HT1080 (cell line): ENCODE data around the gene ARHGAP11A. TPM values are rescaled to one million over a fixed set of nuclear protein-coding genes. Genes with fewer than 3 reads are reported as not detected.
A peak's percentile ranks its signal among the peaks of the same experiment; 100 is the strongest.

ENCODE experiments used
- DNase-seq: peaks from one replicate; pipeline ENCODE4 v3.0.0-alpha.2; 2015; ENCODE audit warnings: low read depth
- total RNA-seq: library from RNA; depleted of rRNA; stranded (reverse); fragments of >200 nt; shearing (Covaris generic); gene quantifications from 2 replicates; pipeline ENCODE4 v1.2.3, GENCODE V29; 2014

Gene ARHGAP11A
- total RNA-seq, 1 experiment from 2014 or later = 51.2 TPM

GRCh38 chr15:32656496-32656895, 41.2 kb downstream of the ARHGAP11A start:
- no peak for DNase-seq

- DNase-seq = no peak
Measured at GRCh38 chr15:32657198-32657883, 42.0 kb downstream of the ARHGAP11A start.

DNA sequence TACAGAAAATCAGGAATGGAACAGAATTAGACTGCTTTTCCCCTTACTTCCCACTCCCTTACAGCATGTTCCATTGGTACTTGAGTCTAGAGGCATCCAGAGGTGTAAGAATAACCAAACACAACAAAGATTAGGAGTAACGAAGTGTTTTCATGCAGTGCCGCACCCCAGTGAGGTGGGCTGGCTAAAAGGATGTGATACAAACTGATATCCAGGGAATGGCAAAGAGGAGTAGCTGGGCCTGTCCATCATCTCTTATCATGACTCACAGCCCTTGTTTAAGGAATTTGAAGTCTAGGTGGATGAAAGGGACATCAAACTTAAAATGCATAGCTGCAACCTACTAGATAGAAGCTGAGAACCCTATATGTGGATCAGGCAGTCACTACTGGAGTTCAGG, 42.6 kb downstream of the ARHGAP11A start:
- DNase-seq = no peak

GRCh38 chr15:32659340-32660155, 44.2 kb downstream of the ARHGAP11A start:
- peak; percentile 67 for DNase-seq

- no peak for DNase-seq
Measured at GRCh38 chr15:32663671-32664070, 48.4 kb downstream of the ARHGAP11A start.

DNA sequence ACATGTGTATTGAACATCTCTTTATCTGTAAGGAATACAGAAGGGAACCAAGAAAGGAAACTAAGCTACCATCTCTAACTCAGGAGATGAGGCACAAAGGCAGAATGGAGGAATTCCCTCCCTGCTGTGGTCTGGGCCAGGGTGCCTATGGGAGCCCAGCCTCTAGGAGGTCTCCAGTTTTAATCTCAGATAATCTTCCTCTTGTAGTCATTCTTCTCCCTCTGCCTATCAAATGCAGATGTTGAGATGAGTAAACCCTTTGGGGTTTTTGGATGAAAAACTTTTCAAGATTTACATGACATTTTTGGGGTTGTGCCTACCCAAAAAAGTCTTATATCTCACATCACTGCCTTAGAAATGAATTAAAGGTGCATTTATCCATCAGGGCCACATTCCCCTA, 49.5 kb downstream of the ARHGAP11A start:
- no peak for DNase-seq

- DNase-seq = no peak
Measured at GRCh38 chr15:32667321-32667720, 52.0 kb downstream of the ARHGAP11A start.

DNA sequence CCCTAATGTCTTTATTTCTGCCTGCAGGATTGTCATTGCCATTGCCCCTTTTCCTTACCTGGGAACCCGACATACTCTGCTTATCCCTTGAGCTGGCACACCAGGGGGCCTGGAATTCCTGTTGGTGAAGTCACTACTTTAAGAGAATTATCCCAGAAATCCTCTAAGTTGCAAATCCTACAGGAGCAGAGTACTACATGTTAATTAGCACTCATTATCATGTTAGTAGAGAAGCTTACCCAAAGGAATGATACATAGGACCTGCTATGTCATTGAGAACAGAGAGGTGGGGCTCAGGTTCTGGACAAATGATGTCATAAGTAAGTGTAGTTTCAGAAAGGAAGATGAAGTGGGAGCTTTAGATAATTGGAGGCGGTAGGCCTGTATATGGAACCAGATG, 53.6 kb downstream of the ARHGAP11A start:
- no peak for DNase-seq

DNA sequence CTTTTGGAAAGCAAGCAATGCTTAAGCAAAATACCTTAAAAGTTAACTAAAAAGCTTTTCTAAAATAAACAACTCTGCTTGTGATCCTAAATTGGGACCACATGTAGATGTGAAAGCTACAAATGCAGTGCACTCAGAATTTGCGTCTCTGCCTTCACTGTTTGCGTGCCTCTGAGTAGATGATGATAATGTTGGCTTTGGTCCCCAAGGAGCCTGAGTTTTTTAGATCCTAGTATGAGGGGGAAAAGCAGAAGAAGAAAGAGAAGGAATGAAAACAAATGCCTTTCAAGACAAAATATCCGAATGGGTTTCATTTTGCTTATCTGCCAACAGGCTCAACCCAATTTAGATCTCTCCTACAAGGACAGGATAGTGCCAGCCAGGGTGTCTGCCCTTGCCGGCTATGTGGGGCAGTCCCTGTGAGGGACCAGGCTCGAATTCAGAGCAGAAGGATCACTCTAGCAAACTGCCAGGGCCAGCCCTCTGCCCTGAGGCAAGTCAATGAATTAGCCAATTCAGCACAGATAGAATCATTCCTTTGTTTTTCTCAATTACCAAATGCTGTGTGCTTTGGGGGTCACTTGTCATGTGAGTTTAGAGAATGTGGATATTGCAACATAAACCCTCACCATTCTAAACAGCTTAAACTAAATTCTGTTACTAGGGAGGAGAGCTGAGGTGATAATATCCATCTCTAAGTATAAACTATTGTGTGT, 54.8 kb downstream of the ARHGAP11A start:
- no peak for DNase-seq

GRCh38 chr15:32670623-32671022, 55.3 kb downstream of the ARHGAP11A start:
- DNase-seq = no peak

DNA sequence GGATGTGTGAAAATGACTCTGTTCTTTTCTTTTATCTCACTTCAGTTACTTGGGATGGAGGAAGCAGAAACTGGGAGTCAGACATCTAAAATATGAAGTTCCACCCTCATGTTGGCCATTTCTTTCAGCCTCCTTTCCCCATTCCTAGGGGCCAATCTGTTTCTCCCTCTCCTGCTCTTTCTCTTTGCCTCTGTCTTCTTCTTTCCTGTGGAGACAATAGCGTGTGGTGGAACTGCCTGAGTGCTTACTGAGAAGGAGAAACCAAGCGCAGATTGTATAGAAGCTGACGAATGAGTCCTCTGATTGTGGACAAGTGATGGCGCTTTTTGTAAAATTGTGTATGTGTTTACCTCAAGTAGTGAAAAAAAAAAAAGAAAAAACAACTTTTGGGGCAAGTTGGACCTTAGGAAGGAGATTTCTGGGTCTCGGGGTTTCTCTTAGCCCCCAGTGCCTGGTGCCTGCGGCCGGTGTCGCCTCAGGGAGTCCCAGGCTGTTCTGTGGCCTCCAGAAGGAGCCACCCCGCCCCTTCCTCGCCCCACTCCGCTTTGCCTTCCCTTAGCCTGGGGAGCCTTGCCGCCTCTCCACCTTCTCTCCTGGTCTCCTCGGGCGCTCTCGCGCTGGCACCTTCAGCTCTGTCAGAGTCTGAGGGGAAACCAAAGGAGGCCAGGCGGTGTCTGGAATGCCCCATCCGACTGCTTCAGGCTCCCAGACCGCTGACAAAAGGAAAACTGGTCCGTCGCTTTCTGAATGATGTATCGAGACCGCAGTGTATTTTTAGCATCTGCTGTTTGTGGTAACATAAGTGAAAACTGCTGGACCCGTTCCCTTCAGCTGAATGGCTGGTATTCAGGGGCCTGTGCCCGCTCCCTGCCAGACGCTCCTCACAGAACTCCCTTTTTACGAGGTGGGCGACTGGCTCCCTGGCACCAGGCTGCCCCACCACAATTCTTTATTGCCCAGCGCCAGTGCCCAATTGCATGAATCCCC, 56.3 kb downstream of the ARHGAP11A start:
- no peak for DNase-seq

DNA sequence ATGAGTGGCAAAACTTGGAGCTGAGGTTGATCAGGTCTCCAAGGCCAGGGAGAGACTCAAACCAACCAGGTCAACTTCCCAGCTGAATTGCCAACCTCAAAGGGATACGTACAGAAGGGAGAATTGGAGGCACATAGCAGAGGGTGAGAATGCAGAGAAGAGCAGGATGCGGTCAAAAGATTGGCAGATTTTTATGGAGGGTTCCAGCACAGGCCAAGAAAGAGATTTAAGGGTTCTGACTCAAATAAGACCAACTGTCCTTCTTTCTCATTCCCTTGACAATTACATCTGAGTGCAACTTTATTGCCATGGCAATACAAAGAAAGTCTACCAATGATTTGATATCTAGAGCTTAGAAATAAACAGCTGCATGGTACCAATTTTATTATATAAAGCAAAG, 59.4 kb downstream of the ARHGAP11A start:
- DNase-seq = no peak

DNA sequence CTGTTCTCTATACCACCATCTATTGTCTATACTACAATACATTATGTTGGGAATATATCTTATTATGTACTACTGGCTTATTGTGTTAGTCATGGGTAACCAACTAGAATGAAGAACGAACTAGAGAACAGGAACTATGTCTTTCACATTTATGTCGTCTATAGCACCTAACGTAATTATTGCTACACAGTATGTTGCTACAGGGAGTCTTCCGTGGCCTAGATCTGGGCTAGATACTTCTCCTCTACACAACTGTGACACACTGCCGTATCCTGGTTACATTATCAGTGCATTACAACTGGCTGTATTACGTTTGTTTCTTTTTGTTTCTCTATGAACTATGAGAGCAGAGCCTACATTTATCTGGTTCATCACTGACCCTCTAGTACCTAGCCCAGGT, 60.2 kb downstream of the ARHGAP11A start:
- DNase-seq = no peak

- DNase-seq = no peak
Measured at GRCh38 chr15:32676169-32676568, 60.9 kb downstream of the ARHGAP11A start.

DNA sequence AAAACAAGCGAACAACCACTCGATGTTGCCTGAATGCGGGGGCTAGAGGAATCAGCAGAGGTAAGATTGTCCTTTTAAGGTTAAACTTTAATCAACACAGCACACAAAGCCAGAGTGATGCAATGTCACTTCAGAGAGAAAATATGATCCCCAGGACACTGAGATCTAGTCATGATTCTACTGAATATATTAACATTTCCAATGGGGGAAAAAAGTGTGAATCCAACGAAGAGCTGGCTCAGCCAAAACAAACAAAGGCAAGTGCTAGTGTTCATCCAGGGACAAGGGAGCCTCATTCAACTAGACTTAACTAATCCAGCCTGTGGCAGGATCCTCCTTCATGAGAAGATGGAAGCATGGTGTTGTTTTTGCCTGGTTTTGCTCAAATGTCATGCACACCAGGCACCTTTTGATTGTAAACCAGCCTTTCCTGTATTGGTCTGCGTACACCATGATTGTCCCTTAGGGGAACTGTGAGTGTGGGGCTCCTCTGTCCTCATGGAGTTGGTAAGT, 62.0 kb downstream of the ARHGAP11A start:
- DNase-seq = no peak

DNA sequence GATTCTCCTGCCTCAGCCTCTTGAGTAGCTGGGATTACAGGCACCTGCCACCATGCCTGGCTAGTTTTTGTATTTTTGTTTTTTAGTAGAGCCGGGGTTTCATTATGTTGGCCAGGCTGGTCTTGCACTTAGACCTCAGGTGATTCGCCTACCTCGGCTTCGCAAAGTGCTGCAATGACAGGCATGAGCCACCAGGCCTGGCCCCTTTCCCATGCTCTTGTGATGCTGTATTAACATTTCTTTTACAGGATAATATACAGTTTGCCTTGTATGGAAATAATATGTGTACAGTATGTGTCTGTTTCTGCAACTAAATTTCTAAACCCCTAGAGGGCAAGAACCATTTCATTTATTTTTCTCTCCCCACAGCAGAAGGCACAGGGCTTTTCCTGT, 64.0 kb downstream of the ARHGAP11A start:
- DNase-seq = no peak

GRCh38 chr15:32682569-32682968, 67.3 kb downstream of the ARHGAP11A start:
- peak; percentile 88 for DNase-seq

- no peak for DNase-seq
Measured at GRCh38 chr15:32682977-32683630, 67.8 kb downstream of the ARHGAP11A start.

GRCh38 chr15:32683906-32684584, 68.7 kb downstream of the ARHGAP11A start:
- peak; percentile 97 for DNase-seq

GRCh38 chr15:32685576-32685975, 70.3 kb downstream of the ARHGAP11A start:
- DNase-seq = peak; percentile 52
